GM23248 (cell line): Measurements from ENCODE around the gene USP38. TPM values are rescaled to one million over a fixed set of nuclear protein-coding genes. Genes with fewer than 3 reads are reported as not detected.
A peak's percentile ranks its signal among the peaks of the same experiment; 100 is the strongest.

ENCODE experiments used
- DNase-seq: peaks from one replicate; pipeline ENCODE4 v3.0.0-alpha.2; 2015
- H2AFZ ChIP-seq: fragments of 200-600 bp; sonication (generic); 2 replicates; pipeline ENCODE4 v1.6.1; 2016; ENCODE audit warnings: antibody characterized with exemption
- H3F3A ChIP-seq: fragments of 200-600 bp; sonication (generic); 2 replicates; pipeline ENCODE4 v1.6.1; 2016; ENCODE audit warnings: mild to moderate bottlenecking, antibody characterized with exemption, mixed run types; ENCODE audit not compliant: insufficient read depth
- H3K27ac ChIP-seq: fragments of 200-600 bp; sonication (generic); 2 replicates; pipeline ENCODE4 v1.5.1; 2016; ENCODE audit warnings: mild to moderate bottlenecking
- H3K27me3 ChIP-seq: fragments of 200-600 bp; sonication (generic); replicated peaks from 2 replicates; pipeline ENCODE4 v1.6.1; 2016; ENCODE audit warnings: mild to moderate bottlenecking; ENCODE audit not compliant: insufficient read depth
- H3K36me3 ChIP-seq: fragments of 200-600 bp; sonication (generic); 2 replicates; pipeline ENCODE4 v1.6.1; 2016; ENCODE audit warnings: low read depth, mild to moderate bottlenecking
- H3K4me1 ChIP-seq: fragments of 200-600 bp; sonication (generic); 2 replicates; pipeline ENCODE4 v1.6.1; 2016; ENCODE audit warnings: mild to moderate bottlenecking; ENCODE audit not compliant: insufficient read depth
- H3K4me2 ChIP-seq: fragments of 200-600 bp; sonication (generic); one replicate; pipeline ENCODE4 v1.6.1; 2016; ENCODE audit warnings: mild to moderate bottlenecking; ENCODE audit not compliant: unreplicated experiment
- H3K4me3 ChIP-seq: fragments of 200-600 bp; sonication (generic); 2 replicates; pipeline ENCODE4 v1.5.1; 2016; ENCODE audit warnings: mild to moderate bottlenecking
- H3K79me2 ChIP-seq: fragments of 200-600 bp; sonication (generic); 2 replicates; pipeline ENCODE4 v1.6.1; 2016; ENCODE audit warnings: mild to moderate bottlenecking; ENCODE audit not compliant: insufficient read depth
- H3K9ac ChIP-seq: fragments of 200-600 bp; sonication (generic); 2 replicates; pipeline ENCODE4 v1.6.1; 2016; ENCODE audit warnings: mild to moderate bottlenecking
- H3K9me2 ChIP-seq: fragments of 200-600 bp; sonication (generic); 2 replicates; pipeline ENCODE4 v1.6.1; 2016; ENCODE audit warnings: mixed run types, mild to moderate bottlenecking, moderate library complexity; ENCODE audit not compliant: insufficient read depth
- H3K9me3 ChIP-seq: fragments of 200-600 bp; sonication (generic); one replicate; pipeline ENCODE4 v1.6.1; 2017; ENCODE audit warnings: low read depth
- H4K20me1 ChIP-seq: fragments of 200-600 bp; sonication (generic); 2 replicates; pipeline ENCODE4 v1.6.0; 2016; ENCODE audit not compliant: insufficient read depth
- EZH2 ChIP-seq: fragments of 200-600 bp; sonication (generic); IDR thresholded peaks from 2 replicates; pipeline ENCODE4 v1.6.1; 2018; ENCODE audit warnings: antibody characterized with exemption, mild to moderate bottlenecking; ENCODE audit not compliant: insufficient read depth, poor library complexity, severe bottlenecking
- EZH2phosphoT487 ChIP-seq: fragments of 200-600 bp; sonication (generic); IDR thresholded peaks from 2 replicates; pipeline ENCODE4 v1.6.1; 2018; ENCODE audit warnings: antibody characterized with exemption, moderate library complexity, mild to moderate bottlenecking, low read depth; ENCODE audit not compliant: insufficient read depth
- WGBS, 2 experiments: methylation state at CpG; one replicate each; pipeline ENCODE4 v1.1.6; 2015 to 2017; ENCODE audit warnings: low lambda C conversion rate in 2 of 2, low coverage in 1 of 2; ENCODE audit errors: missing lambda C conversion rate in 2 of 2; 5-methylcytosine and 5-hydroxymethylcytosine counted together
- in situ Hi-C: fragments of 300-500 bp; cut with MboI; formaldehyde crosslinking; loops from 2 replicates; pipeline ENCODE4 v1.15.0; 2020
- polyA plus RNA-seq: library from polyadenylated mRNA; unstranded; fragments of >200 nt; fragmentation: Nextera tagmentation; extraction: Ambion mirVana; gene quantifications from 2 replicates; pipeline ENCODE4 v1.2.1, GENCODE V29; 2016
- total RNA-seq: library from RNA; depleted of rRNA; stranded (reverse); fragments of >200 nt; shearing (Covaris generic); gene quantifications from 2 replicates; pipeline ENCODE4 v1.2.3, GENCODE V29; 2014; rRNA removed

USP38 gene
- total RNA-seq, result 19.3 and 20.1 TPM in 2 replicates
- polyA plus RNA-seq, result 9.6 TPM in 2 replicates

- Histone ChIP-seq H3K27ac (peak within 1 kb of the TSS; percentile 96), H3K79me2 (peaks cover 62% of the 10 kb centered on the region), H3K27me3 (no peaks in the 10 kb centered on the region), H3K4me3 (peak within 1 kb of the TSS; percentile 87), H4K20me1 (no peaks in the 10 kb centered on the region; the same call in 1 of the 2 replicates), H3K9me2 (no peaks in the 10 kb centered on the region), H3K4me2 (peak within 1 kb of the TSS; percentile 96), H3K9ac (peak within 1 kb of the TSS; percentile 97), H3K4me1 (peaks cover 41% of the 10 kb centered on the region), H3K9me3 (no peaks in the 10 kb centered on the region), H2AFZ (peak within 1 kb of the TSS; percentile 97), H3K36me3 (0 out of 2 replicates have a peak, but pooled peaks cover under 1% of the 10 kb centered on the region), H3F3A (peaks cover 24% of the 10 kb centered on the region)
- TF ChIP-seq EZH2phosphoT487 (no peak), EZH2 (no peak)
- in situ Hi-C loops, result no loop called here
- DNase-seq, result peak; percentile 97
- WGBS, 2 experiments, result 0 to 1% methylated on average over 58 to 68 of the region's 71 CpGs
Measured at GRCh38 chr4:143184503-143185252, at the start of gene USP38. USP38 (plus strand) TSS chr4:143184917; CDS start chr4:143185451, 534 bp downstream.

- H3K4me1 ChIP-seq, result no peaks in the 10 kb centered on the region
- in situ Hi-C loops, result no loop called here
- H3K9ac ChIP-seq, result no peak overlapping the region
Measured at GRCh38 chr4:143135358-143135757, 49.4 kb upstream of the USP38 start.

GRCh38 chr4:143140696-143141095, 44.0 kb upstream of the USP38 start:
- Histone ChIP-seq H2AFZ (no peak overlapping the region), H3K27ac (no peak overlapping the region), H3K4me2 (no peak overlapping the region), H3K27me3 (no peaks in the 10 kb centered on the region), H3K4me3 (no peak overlapping the region), H3K9me3 (no peaks in the 10 kb centered on the region), H3K36me3 (no peaks in the 10 kb centered on the region), H3F3A (no peaks in the 10 kb centered on the region), H3K4me1 (no peaks in the 10 kb centered on the region), H3K9ac (no peak overlapping the region), H3K9me2 (no peaks in the 10 kb centered on the region), H4K20me1 (no peaks in the 10 kb centered on the region), H3K79me2 (no peaks in the 10 kb centered on the region)
- DNase-seq, result no peak
- 48 to 57% methylated on average over 4 of the region's 4 CpGs for WGBS, 2 experiments
- TF ChIP-seq EZH2phosphoT487 (no peak), EZH2 (no peak)
- in situ Hi-C loops, result no loop called here

More at GRCh38 chr4:143135358-143135757, 49.4 kb upstream of the USP38 start:
- Histone ChIP-seq H4K20me1 (no peaks in the 10 kb centered on the region), H3K27me3 (no peaks in the 10 kb centered on the region), H3K9me2 (no peaks in the 10 kb centered on the region), H3K79me2 (no peaks in the 10 kb centered on the region), H3K4me2 (no peak overlapping the region), H3K27ac (no peak overlapping the region), H2AFZ (no peak overlapping the region), H3K9me3 (no peaks in the 10 kb centered on the region), H3F3A (no peaks in the 10 kb centered on the region), H3K4me3 (no peak overlapping the region), H3K36me3 (no peaks in the 10 kb centered on the region)
- no peak for TF ChIP-seq EZH2
- TF ChIP-seq EZH2phosphoT487, result no peak
- 54% methylated on average over 5 of the region's 5 CpGs for WGBS, 2 experiments
- DNase-seq, result no peak

- H3K9ac ChIP-seq, result no peak overlapping the region
- H3F3A ChIP-seq, result no peaks in the 10 kb centered on the region
- in situ Hi-C loops, result no loop called here
- no peaks in the 10 kb centered on the region for H3K79me2 ChIP-seq
- H3K27me3 ChIP-seq, result no peaks in the 10 kb centered on the region
- no peaks in the 10 kb centered on the region for H4K20me1 ChIP-seq
- no peak overlapping the region for H3K27ac ChIP-seq
- H3K9me2 ChIP-seq, result no peaks in the 10 kb centered on the region
- WGBS, 2 experiments, result 33 to 53% methylated on average over 2 of the region's 2 CpGs
- H3K4me1 ChIP-seq, result no peaks in the 10 kb centered on the region
- no peak for TF ChIP-seq EZH2phosphoT487
- no peak for TF ChIP-seq EZH2
- H3K4me3 ChIP-seq, result no peak overlapping the region
- DNase-seq, result no peak
- H3K4me2 ChIP-seq, result no peak overlapping the region
- H2AFZ ChIP-seq, result no peak overlapping the region
- no peaks in the 10 kb centered on the region for H3K9me3 ChIP-seq
- no peaks in the 10 kb centered on the region for H3K36me3 ChIP-seq
Measured at GRCh38 chr4:143148521-143148920, 36.2 kb upstream of the USP38 start.
